HTR-8/SVneo (cell line): ENCODE results near the gene HES2.
"Not testable (repeated sequence)": the region's sequence is repeated elsewhere in the genome, so short reads cannot be mapped to it uniquely, and the experiment has no call there.

ENCODE experiments used
- DNase-seq: peaks from one replicate; pipeline ENCODE4 v3.0.0; 2011; ENCODE audit warnings: low spot score, mixed read lengths; ENCODE audit not compliant: insufficient read length
- FAIRE-seq: peaks from 2 replicates; lab custom pipeline; 2011; peaks lifted over from hg19 to GRCh38; lab: Jason Lieb, UNC

The HES2 gene

DNA sequence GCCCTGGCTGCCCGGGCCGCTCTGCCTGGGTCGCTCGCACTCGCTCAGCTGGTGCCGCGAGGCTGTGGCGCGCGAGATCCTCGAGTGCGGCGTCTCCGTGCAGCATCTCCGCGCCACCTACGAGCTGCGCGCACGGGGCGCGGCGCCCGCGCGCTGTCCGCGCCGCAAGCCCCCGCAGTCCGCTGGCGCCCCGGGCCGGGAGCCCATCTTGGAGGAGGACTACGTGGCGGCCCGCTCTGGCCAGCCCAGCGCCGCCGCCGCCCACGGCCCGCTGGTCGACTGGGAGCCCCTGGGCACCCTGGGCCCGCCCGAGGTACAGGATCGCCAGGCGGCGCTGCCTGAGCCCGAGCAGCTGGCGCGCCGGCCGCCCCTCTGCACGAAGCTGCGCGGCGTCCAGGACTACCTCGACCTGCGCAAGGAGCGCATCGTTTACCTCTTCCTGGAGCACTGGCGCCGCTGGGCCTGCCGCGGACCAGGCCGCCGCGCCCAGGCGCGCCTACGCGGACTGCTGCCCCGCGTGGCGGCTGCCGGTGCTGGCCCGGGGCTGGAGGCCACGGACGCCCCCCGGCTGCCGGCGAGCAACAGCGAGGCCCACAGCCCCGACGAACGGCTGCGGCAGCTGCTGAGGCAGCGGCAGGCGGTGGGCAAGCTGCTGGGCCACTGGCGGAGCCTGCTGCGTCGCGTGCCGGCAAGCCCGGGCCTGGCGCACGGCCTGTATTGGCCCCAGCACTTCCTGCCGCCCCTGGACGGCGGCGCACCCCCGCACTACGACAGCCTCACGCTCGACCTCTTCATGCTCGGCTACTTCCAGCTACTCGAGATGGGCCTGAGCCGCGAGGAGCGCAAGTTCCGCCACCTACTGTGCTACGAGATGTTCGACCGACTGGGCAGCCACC lies 35.4 kb upstream of the HES2 start:
- DNase-seq (no peak), FAIRE-seq (peak; percentile 90)

DNA sequence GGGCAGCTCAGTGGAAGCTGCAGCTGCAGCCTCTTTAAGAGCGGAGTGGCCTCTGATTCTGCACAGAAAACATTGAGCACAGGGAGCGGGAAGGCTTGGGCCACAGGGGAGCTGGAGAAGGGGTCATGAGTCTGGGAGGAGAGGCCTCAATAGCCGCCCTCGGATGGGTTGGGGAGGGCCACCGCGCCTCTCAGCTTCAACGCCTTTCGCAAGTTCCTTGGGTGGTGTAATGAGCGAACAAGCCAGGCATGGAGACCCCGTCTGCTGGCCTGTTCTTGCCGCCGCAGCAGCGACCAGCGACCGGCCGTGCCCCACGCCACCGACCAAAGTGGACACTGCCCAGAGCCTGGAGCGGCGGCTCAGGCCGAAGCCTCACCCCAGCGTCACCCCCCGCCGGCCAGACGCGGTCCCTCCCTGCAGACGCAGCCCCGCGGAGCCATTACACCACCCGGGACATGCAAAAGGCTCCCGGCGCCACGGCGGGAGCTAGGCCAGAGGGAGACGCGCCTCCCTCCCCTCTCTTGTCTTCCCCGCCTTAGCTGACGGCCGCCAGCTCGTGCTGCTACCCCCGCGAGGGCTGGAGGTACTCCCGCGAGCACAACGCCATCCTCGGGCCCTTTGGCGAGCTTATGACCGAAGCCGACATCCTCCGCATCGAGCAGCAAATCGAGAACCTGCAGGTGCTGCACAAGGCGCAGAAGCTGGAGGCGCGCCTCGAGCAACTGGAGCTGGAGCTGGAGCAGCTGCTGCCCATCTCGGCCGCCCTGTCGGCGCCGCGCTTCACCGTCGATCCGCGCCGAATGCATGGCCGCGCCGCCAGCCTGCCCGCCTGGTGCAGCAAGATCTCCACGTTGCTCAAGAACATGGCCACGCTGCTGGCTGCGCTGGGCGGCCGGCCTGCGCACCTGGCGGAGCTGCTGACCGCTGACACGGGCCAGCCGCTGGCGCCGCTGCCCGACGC lies 34.5 kb upstream of the HES2 start:
- not testable (repeated sequence) for FAIRE-seq, DNase-seq

DNA sequence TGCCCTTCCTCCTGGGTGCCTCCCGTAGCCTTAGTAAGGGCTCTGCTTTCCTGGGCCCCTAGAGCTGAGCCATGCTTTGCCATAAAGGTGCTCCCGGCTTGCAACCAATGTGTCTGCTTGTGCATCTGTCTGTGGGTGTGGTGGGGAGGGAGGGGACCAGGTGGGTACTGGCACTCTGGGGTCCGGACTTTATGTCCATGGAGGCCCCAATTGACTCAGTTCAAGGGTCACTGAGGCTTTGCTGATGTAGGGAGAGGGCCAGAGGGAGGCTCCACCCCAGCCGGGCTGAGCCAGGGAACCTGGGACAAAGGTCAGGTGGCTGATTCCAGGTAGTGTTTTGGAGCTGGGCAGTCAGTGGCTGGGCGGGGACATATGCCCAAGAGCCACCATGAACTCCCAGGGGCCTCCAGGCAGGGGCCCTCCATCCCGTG lies 31.2 kb upstream of the HES2 start:
- no peak for DNase-seq
- no peak for FAIRE-seq

DNA sequence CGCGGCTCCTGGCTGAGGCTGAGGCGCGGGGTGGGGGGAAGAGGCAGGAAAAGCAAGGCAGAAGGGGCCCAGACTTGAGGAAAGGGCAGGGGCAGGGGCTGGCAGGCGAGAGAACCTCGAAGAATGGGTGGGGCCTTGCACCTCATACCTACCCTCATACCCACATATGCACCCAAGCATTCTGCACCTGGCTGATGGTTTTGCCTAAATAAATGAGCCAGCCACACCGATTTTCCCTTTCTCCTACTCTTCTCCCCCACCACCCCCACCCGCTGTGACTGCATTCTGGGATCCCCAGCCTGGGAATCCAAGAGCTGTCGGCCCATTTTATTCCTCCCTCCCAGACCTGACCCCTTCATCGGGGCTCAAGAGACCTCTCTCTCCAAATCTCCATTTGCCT lies 30.8 kb upstream of the HES2 start:
- DNase-seq, FAIRE-seq: not testable (repeated sequence)

DNA sequence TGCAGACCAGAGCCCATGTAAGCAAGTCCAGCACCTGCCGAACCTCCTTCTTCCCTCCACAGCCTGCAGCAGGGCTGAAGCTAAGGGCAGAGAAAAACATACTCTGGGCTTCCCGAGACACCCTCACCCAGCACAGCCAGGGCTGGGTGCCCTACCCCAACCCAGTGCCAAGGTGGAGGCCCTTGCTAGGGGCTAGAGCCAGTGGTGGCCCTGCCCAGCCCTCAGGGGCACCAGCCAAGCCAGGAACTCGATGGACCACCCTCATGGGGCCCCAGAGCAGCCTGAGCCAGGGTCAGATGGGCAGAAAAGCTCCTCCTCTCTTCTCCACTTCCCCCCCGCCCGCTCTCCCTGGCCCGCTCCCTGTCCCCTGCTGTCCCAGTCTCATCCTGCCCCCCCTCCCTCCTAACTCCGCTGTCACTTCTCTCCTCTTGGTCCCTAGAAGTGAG lies 30.3 kb upstream of the HES2 start:
- FAIRE-seq = no peak

DNA sequence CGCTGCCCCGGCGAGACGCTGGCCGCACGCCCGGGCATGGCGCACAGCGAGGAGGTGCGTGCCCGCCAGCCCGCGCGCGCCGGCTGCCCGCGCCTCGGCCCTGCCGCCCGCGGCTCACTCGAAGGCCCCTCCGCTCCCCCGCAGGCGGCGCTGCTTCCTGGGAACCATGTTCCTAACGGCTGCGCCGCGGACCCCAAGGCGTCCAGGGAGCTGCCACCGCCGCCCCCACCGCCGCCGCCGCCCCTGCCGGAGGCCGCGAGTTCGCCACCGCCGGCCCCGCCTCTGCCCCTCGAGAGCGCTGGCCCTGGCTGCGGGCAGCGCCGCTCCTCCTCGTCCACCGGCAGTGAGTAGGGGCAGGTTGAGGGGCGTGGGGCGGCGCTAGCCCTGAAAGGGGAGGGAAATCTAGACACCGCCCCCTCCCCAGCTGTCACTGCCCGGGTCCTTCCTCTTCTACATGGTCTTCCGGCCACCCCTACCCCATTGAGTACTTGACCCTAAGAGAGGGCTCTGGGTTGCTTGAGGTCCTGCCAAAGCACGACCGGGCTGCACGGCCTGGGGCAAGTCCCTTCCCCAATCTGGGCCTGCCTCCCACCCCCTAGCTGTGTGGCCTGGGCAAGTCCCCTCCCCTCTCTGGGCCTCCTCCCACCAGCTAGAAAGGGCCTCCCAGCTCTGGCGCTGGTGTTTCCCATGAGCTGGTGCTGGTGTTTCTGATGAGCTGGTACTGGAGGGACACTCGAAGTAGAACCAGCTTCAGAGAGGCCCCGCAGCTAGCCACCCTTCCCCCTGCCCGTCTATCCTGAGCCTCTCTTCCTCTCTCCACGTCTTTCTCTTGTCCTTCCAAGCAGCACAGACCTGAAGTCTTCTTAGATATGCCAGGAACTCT lies 29.3 kb upstream of the HES2 start:
- DNase-seq (no peak), FAIRE-seq (no peak)

More for the DNA sequence above, 30.3 kb upstream of the HES2 start:
- no peak for DNase-seq

DNA sequence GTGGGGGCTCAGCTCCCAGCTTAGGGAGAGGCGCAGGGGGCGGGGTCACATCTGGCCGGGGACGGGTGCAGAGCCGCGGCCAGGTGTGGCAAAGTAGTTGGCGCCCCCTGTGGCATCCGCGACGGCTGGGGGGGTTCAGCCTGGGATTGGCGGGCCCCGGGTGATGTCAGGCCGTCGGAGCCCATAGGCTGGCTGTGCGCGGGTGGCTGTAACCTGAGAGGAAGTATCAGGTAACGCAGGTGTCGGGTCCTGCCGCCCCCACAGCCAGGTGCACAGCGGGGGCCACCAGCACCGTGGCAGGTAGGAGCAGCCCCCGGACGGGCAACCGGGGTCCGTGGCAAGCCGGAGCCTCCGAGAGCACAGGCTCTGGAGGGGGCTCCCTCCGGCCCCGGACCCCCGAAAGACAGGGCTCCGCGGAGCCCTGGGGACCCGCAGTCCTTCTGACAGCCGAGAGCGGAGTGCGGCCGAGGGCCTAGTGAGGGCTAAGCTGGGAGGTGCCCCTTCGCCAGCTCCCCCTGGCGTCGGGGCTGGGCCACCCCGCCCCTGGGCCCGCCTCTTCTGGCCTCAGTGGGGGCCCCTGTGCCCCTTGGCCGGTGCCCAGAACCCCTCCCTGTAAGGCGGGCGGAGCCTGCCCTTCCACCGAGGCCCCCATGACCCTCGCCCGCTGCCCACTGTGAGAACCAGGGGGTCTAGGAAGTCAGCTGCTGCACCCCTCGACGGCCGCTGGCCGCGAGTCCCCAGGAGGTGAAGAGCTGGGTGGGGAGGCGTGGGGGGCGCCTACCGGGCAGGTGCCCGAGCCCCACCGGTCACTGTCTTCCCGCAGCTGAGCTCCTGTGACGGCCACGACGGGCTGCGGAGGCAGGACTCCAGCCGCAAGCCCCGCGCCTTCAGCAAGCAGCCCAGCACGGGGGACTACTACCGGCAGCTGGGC lies 28.4 kb upstream of the HES2 start:
- FAIRE-seq (no peak), DNase-seq (no peak)

DNA sequence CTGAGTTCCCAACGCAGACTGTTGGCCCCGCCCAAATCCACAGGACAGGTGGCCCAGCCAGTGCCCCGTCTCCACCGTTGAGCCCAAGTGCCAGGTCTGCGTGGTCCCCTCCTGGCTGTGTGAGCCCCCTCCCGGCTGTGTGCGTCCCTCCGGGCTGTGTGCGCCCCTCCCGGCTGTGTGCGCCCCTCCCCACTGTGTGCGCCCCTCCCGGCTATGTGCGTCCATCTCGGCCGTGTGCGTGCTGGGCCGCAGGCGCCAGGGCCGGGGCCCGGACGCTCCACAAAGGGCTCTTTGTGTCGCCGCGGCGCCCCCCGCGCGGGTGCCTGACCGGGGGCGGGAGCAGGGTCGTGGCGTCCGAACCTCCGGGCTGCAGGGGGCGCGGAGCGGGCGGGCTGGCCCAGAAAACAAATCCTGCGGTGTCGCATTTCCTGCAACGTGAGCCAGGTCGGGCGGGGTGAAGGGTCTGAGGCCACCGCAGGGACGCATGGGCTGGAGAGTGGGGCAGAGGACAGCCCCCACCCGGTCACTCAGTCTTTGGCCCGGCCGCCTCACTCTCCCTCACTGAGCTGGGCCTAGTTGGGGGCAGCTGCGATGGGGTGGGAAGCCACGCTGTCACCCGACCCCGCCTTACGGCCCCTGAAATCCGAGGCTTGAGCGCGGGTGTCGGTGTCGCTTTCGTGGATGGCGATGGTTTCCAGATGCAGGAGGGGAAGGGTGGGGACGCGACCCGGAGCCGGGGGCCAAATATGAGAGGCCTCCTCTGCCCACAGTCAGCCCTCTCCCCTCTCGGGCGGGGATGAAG lies 27.5 kb upstream of the HES2 start:
- DNase-seq = no peak
- no peak for FAIRE-seq

DNA sequence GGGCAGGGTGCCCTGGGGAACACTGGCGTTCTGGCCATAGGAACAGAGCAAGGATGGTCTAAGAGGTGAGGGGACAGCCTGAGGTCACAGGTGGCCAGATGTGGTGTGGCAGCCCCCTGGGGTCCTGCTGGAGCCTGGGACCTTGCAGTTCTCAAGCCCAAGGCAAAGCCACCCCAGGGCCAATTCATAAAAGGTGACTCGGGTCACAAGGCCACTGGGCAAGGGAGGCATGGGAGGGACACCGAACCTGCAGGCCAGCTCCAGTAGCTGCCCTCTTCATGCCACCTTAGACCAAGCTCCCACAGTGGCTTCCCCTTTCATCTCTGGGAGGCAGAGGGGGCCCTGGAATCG lies 26.9 kb upstream of the HES2 start:
- DNase-seq (no peak), FAIRE-seq (no peak)

DNA sequence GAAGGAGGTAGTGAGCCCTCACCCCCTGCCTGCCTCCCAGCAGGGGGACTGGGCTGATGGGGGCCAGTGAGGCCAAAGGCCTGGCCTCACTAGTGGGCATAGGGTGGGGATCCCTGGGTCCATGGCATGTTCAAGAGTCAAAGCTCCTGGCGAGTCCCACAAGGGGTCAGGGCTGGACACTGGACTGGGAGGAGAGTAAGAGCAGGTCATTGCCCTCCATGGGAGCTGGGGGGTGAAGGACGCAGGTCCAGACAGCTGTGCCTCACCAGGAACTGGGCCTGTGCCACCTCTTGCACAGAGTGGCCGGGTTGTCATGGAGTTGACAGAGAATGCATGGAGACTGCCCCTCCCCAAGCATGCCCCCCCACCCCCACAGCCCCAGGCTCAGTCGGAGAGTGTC lies 26.2 kb upstream of the HES2 start:
- peak; percentile 83 for FAIRE-seq
- not testable (repeated sequence) for DNase-seq

DNA sequence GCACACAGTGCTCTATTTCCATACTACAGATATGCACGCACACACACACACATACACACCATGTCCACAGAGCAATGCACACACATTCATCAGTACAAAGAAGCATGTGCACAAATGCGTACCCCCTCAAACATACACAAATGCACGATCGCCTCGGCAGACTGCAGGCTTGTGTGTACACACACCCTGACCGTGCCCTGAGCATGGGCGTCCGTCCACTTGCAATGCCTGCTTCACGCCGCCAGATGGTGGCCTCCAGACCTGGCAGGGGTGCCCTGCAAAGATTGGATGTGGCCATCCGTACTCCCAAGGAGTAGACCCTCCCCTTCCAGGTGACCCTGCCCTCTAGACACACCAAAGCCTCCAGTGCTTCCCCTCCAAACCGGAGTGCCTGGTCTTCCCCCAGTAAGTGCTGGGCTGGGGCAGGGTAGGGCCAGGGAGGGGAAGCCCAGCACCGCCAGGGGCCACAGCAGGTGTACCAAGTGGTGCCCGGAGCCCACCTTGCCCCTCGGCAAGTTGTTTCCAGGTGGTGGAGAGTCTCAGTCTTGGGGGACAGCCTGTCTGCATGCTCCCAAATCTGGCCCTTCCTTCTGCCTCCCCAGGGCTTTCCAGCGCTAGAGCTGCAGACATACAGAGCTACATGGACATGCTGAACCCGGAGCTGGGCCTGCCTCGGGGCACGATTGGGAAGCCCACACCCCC lies 25.5 kb upstream of the HES2 start:
- FAIRE-seq = peak; percentile 96

DNA sequence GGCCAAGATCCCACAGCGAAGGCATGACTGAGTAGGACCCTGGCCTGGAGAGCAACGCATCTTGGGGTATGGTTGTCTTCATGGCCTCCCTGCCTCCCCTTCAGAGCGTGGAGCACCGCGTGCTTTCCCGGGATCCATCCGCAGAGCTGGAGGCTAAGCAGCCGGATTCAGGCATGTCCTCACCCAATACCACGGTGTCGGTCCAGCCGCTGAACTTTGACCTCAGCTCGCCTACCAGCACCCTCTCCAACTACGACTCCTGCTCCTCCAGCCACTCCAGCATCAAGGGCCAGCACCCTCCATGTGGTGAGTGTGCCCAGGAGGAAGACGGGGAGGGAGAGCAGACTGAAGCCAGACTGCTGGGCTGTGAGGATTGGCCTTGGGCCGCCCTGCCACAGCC lies 24.7 kb upstream of the HES2 start:
- FAIRE-seq = peak; percentile 16
- DNase-seq = no peak

More for the DNA sequence above, 25.5 kb upstream of the HES2 start:
- no peak for DNase-seq

DNA sequence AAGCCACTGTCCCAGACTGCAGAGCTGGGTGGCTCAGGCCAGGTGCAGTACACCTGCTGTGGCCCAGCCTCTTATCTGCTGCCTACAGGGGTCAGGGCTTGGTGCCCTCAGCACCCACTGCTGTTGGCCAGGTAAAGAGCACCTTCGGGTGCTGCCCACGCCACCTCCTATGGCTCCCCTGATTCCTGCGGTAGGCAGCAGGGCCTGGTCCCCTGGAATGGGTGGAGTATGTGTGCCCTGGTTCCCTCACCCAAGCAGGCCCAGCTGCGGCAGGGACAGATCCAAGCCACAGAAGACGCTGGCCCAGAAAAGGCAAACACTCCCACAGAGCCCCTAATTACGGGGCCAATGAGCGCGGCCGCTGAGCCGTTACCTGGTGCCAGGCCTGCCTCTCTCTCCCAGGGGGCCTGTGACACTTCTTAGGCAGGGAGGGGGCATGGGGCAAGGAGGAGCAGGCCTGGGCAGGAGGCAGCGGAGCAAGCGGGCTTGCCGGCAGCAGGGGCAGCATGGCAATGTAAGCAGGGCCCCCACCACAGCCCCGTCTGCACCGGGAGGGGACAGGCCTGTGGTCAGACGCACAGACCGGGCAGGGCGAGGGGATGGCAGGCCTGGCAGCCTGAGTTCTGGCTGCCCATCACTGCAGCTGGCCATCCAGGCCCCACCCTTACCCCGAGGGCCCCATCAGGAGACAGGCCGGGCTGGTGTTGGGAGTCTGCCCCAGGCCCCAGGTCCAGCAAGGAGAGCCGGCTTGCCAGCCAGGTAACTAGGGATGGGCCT lies 23.8 kb upstream of the HES2 start:
- DNase-seq (no peak), FAIRE-seq (no peak)

DNA sequence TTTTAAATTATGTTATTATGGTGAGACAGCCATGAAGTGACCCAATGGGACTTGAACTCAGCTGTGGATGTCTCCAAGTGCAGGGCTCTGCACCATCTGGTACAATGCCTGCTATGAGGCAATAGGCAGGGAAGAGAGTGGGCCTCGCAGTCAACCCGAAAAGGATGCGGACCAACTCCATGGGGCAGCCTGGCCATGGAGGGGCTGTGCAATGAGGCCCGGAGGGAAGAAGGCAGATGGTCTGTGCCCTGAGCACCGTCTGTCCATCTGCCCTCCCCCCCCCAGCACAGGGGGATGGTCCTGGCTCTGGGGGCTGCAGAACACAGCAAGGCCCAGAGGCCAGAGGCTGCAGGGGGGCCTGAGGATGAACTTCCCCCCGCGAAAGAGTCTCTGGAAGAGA lies 21.9 kb upstream of the HES2 start:
- FAIRE-seq (no peak), DNase-seq (no peak)

DNA sequence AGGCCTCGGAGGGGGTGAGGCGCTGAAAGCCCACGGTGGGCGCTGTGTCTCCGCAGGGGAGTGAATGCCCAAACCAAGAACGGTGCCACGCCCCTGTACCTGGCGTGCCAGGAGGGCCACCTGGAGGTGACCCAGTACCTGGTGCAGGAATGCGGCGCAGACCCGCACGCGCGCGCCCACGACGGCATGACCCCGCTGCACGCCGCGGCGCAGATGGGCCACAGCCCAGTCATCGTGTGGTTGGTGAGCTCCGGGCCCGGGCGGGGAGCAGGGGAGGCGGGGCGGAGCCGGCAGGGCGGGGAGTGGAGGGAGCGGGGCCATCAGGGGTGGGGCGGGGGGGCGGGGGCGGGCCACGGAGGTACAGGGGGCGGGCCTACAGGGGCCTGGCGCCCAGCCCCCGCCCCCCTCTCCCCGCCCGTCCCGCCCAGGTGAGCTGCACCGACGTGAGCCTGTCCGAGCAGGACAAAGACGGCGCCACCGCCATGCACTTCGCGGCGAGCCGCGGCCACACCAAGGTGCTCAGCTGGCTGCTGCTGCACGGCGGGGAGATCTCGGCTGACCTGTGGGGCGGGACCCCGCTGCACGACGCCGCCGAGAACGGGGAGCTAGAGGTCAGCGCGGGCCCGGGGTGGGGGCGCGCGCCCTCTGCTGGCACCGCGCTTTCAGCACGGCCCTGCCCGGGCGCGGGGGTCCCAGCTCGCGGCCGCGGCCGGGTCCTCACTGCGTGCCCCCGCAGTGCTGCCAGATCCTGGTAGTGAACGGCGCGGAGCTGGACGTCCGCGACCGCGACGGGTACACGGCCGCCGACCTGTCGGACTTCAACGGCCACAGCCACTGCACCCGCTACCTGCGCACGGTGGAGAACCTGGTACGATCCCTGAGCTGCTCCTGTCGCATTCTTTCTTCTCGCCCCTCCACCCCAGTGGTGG lies 20.7 kb upstream of the HES2 start:
- FAIRE-seq = peak; percentile 28
- peak; percentile 56 for DNase-seq
